Esophagus muscularis mucosa (tissue), 4 donors: ENCODE data around the gene TREML1. TPM values are rescaled to one million over a fixed set of nuclear protein-coding genes. Genes with fewer than 3 reads are reported as not detected.

Source experiments
- DNase-seq: peaks from one replicate; pipeline ENCODE4 v3.0.0-alpha.2; 2017; ENCODE audit errors: extremely low spot score
- H3K27ac ChIP-seq, 4 donors: fragments of 200-600 bp; sonication (generic); replicated peaks in 1 of 4; 1 replicate in 3 of 4; 2 replicates in 1 of 4; pipeline ENCODE4 v1.5.1; 2016 to 2019; ENCODE audit warnings: mild to moderate bottlenecking in 1 of 4
- H3K27me3 ChIP-seq, 4 donors: fragments of 200-600 bp; sonication (generic); one replicate each; pipeline versions ENCODE4 v1.5.1 to v1.6.0; 2016 to 2019
- H3K36me3 ChIP-seq, 4 donors: fragments of 200-600 bp; sonication (generic); one replicate each; pipeline ENCODE4 v1.5.1; 2016 to 2019
- H3K4me1 ChIP-seq, 4 donors: fragments of 200-600 bp; sonication (generic); one replicate each; pipeline ENCODE4 v1.5.1; 2016 to 2019
- H3K4me3 ChIP-seq, 4 donors: fragments of 200-600 bp; sonication (generic); 1 replicate in 2 of 4; 2 replicates in 2 of 4; pipeline ENCODE4 v1.5.1; 2016 to 2019; ENCODE audit warnings: mild to moderate bottlenecking in 4 of 4, moderate library complexity in 1 of 4
- H3K9me3 ChIP-seq, 4 donors: fragments of 200-600 bp; sonication (generic); 1 replicate in 3 of 4; 2 replicates in 1 of 4; pipeline ENCODE4 v1.5.1; 2016 to 2019
- EP300 ChIP-seq: sonication (generic); formaldehyde crosslinking; IDR thresholded peaks from one replicate; pipeline ENCODE4 v1.6.1; 2017; ENCODE audit warnings: antibody characterized with exemption
- POLR2A ChIP-seq: fragments of 450-650 bp; IDR thresholded peaks from one replicate; pipeline ENCODE4 v1.6.1; 2017; ENCODE audit warnings: antibody characterized with exemption, moderate library complexity, mild to moderate bottlenecking, low read depth
- POLR2AphosphoS5 ChIP-seq, 2 donors: sonication (generic); formaldehyde crosslinking; IDR thresholded peaks; one replicate each; pipeline ENCODE4 v1.6.1; 2017; ENCODE audit warnings: antibody characterized with exemption in 2 of 2
- WGBS: methylation state at CpG from one replicate; pipeline ENCODE4 v1.1.5; 2018; 5-methylcytosine and 5-hydroxymethylcytosine counted together
- intact Hi-C: fragments of 100-400 bp; cut with DNase I; formaldehyde crosslinking; loops from one replicate; pipeline ENCODE4 v1.15.1; 2023
- total RNA-seq, 4 donors: library from RNA; depleted of rRNA; stranded (reverse); fragments of >200 nt; gene quantifications; one replicate each; pipeline versions ENCODE4 v1.1.0 to v1.2.1, GENCODE V29; 2016
- TF ChIP-seq, protein P1 (sequence below), 3 experiments: fragments of 200-600 bp in 2 of 3; fragments of 450-650 bp in 1 of 3; sonication (generic) in 2 of 3; IDR thresholded peaks; one replicate each; pipeline ENCODE4 v1.5.1; 2017 to 2019; ENCODE audit warnings: antibody characterized with exemption in 3 of 3, mild to moderate bottlenecking in 2 of 3, moderate library complexity in 1 of 3

TREML1 gene
- total RNA-seq, 4 donors from 2014 or later, result 0.32 TPM; not detected in 3

GRCh38 chr6:41181566-41181965 is 27.4 kb upstream of the TREML1 start:
- Histone ChIP-seq H3K27ac (no peak overlapping the region), H3K4me3 (no peak overlapping the region), H3K9me3 (no peaks in the 10 kb centered on the region), H3K27me3 (peaks cover 0 to 32% (median 0%) of the 10 kb centered on the region in 4 donors), H3K36me3 (no peaks in the 10 kb centered on the region), H3K4me1 (no peaks in the 10 kb centered on the region)
- intact Hi-C loops, result no loop called here
- TF ChIP-seq, protein P1, sequence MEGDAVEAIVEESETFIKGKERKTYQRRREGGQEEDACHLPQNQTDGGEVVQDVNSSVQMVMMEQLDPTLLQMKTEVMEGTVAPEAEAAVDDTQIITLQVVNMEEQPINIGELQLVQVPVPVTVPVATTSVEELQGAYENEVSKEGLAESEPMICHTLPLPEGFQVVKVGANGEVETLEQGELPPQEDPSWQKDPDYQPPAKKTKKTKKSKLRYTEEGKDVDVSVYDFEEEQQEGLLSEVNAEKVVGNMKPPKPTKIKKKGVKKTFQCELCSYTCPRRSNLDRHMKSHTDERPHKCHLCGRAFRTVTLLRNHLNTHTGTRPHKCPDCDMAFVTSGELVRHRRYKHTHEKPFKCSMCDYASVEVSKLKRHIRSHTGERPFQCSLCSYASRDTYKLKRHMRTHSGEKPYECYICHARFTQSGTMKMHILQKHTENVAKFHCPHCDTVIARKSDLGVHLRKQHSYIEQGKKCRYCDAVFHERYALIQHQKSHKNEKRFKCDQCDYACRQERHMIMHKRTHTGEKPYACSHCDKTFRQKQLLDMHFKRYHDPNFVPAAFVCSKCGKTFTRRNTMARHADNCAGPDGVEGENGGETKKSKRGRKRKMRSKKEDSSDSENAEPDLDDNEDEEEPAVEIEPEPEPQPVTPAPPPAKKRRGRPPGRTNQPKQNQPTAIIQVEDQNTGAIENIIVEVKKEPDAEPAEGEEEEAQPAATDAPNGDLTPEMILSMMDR (IDR thresholded peaks at IDR 0.05), result no peak
- TF ChIP-seq EP300, result no peak
- no peak for TF ChIP-seq POLR2AphosphoS5 (IDR thresholded peaks at IDR 0.05)
- no peak for TF ChIP-seq POLR2A
- no peak for DNase-seq
- 100% methylated on average over 1 of the region's 1 CpG for WGBS

DNA sequence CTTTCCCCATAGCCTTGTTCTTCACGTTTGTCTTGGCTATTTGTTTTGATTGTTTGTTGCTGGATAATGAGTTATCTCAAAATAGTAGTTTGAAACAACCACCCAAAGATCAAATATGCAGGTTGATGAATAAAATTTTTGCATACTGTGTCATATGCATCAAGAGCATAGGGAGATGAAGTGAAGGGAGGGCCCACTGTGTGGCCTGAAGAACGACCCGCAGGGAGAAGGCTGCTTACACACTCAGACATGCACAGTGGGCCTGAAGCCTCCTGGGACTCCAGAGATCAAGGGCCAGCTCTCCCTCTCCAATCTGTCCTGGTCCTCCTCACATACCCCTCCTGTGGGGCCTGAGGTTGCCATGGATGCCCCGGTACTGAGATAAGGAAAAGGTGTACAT is 25.0 kb upstream of the TREML1 start:
- Histone ChIP-seq H3K4me1 (no peaks in the 10 kb centered on the region), H3K9me3 (no peaks in the 10 kb centered on the region), H3K36me3 (no peaks in the 10 kb centered on the region), H3K27me3 (peaks cover 0 to 32% (median 0%) of the 10 kb centered on the region in 4 donors), H3K27ac (no peak overlapping the region), H3K4me3 (no peak overlapping the region)
- TF ChIP-seq EP300, result no peak
- TF ChIP-seq POLR2A, result no peak
- TF ChIP-seq, protein P1 (IDR thresholded peaks at IDR 0.05), result no peak
- no peak for TF ChIP-seq POLR2AphosphoS5 (IDR thresholded peaks at IDR 0.05)
- intact Hi-C loops, result no loop called here
- WGBS, result 89% methylated on average over 4 of the region's 4 CpGs
- no peak for DNase-seq

GRCh38 chr6:41177695-41178094 is 23.5 kb upstream of the TREML1 start:
- intact Hi-C loops, result no loop called here
- TF ChIP-seq EP300, result no peak
- TF ChIP-seq, protein P1 (IDR thresholded peaks at IDR 0.05), result no peak
- 86% methylated on average over 2 of the region's 2 CpGs for WGBS
- Histone ChIP-seq H3K4me3 (no peak overlapping the region), H3K9me3 (no peaks in the 10 kb centered on the region), H3K27me3 (peaks cover 0 to 32% (median 0%) of the 10 kb centered on the region in 4 donors), H3K4me1 (no peaks in the 10 kb centered on the region), H3K27ac (no peak overlapping the region), H3K36me3 (no peaks in the 10 kb centered on the region)
- DNase-seq, result no peak

DNA sequence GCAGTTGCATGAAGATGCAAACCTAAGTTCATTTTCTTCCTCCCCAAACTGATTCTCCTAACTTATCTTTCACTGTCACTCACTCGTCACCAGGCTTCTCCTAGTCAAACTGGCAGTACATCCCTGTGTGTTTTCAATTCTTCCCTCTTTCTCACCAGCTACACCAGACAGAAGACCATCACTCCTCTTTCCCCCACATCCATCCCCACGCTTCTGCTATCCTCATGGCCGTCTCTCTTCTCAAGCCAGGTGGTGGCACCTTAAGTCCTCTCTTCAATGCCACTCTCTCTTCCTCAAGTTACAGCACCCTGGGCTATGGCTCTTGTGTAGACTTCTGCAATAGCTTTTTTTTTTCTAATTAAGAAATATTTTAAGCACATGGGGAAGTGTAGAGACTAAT is 23.1 kb upstream of the TREML1 start:
- 68% methylated on average over 3 of the region's 3 CpGs for WGBS
- H3K27me3 ChIP-seq, result peaks cover 0 to 32% (median 0%) of the 10 kb centered on the region in 4 donors
- intact Hi-C loops, result no loop called here
- DNase-seq, result no peak
- no peaks in the 10 kb centered on the region for H3K4me1 ChIP-seq
- no peak overlapping the region for H3K4me3 ChIP-seq
- no peak overlapping the region for H3K27ac ChIP-seq
- H3K36me3 ChIP-seq, result no peaks in the 10 kb centered on the region
- no peaks in the 10 kb centered on the region for H3K9me3 ChIP-seq
- TF ChIP-seq, protein P1 (IDR thresholded peaks at IDR 0.05), result no peak
- TF ChIP-seq POLR2A, result no peak
- no peak for TF ChIP-seq POLR2AphosphoS5 (IDR thresholded peaks at IDR 0.05)
- no peak for TF ChIP-seq EP300

DNA sequence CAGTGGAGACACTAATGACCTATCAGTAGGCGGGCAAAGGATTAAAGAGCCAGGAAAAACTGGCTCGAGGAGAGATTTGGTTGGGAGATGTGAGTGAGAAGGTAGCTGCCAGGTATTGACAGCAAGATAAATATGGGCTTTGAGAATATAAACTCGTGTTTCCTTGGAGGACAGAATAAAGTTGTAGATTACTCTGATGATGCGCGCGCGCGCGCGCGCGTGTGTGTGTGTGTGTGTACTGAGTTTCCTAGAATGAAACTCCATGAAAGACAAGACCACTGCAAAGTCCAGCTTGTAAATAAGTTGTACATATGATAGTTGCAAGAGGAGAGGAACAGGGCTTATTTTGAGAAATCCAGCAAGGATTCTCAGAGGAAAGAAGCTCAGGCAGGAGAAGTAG is 22.0 kb upstream of the TREML1 start:
- intact Hi-C loops, result no loop called here
- Histone ChIP-seq H3K4me1 (no peaks in the 10 kb centered on the region), H3K27ac (no peak overlapping the region), H3K36me3 (no peaks in the 10 kb centered on the region), H3K9me3 (no peaks in the 10 kb centered on the region), H3K4me3 (no peak overlapping the region), H3K27me3 (peaks cover 0 to 35% (median 0%) of the 10 kb centered on the region in 4 donors)
- WGBS, result 94% methylated on average over 12 of the region's 12 CpGs
- TF ChIP-seq POLR2A (no peak), EP300 (no peak), POLR2AphosphoS5 (IDR thresholded peaks at IDR 0.05) (no peak)
- TF ChIP-seq, protein P1 (IDR thresholded peaks at IDR 0.05), result no peak
- DNase-seq, result no peak
